Astrocyte (in vitro differentiated cells and primary cell): Measurements from ENCODE around the gene ZSCAN10.
A peak's percentile ranks its signal among the peaks of the same experiment; 100 is the strongest.

Experiments used
- CTCF ChIP-seq: IDR thresholded peaks from 2 replicates; pipeline ENCODE4 v1.5.1; 2011; ENCODE audit warnings: low read depth, mild to moderate bottlenecking, inconsistent platforms, low read length, moderate library complexity; ENCODE audit not compliant: insufficient read depth
- EZH2 ChIP-seq: IDR thresholded peaks from 2 replicates; pipeline ENCODE4 v1.6.1; 2012; ENCODE audit warnings: mild to moderate bottlenecking, low read length, inconsistent platforms; ENCODE audit not compliant: insufficient read depth

- TF ChIP-seq CTCF, result no peak
- TF ChIP-seq EZH2, result peak; percentile 61
Measured at GRCh38 chr16:3044708-3045107, 54.4 kb downstream of the ZSCAN10 start.
